HG03103 (cell line): ENCODE data around the gene STEAP1.
A peak's percentile ranks its signal among the peaks of the same experiment; 100 is the strongest.
"Not testable (repeated sequence)": the region's sequence is repeated elsewhere in the genome, so short reads cannot be mapped to it uniquely, and the experiment has no call there.

Experiments
- ATAC-seq: cut with Tn5 transposase; IDR thresholded peaks from one replicate; pipeline ENCODE4 v1.9.1; 2021; ENCODE audit warnings: low read depth; ENCODE audit not compliant: unreplicated experiment

Gene STEAP1

DNA sequence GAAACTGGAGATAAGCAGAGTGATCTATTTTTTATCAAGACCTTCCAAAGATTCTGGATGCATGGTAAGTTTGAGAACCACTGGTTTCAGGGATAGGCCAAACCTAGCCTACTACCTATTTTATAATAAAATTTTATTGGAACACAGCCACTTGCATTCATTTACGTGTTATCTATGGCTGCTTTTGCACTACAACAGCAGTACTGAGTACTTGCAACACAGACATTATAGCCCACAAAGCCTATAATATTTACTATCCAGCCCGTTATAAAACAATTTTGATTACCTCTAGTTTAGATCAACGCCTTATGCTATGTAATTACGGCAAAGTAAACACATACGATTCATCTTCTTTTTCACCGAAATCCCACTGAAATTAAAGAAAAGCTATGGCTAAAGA is 18.4 kb downstream of the STEAP1 start:
- no peak for ATAC-seq

DNA sequence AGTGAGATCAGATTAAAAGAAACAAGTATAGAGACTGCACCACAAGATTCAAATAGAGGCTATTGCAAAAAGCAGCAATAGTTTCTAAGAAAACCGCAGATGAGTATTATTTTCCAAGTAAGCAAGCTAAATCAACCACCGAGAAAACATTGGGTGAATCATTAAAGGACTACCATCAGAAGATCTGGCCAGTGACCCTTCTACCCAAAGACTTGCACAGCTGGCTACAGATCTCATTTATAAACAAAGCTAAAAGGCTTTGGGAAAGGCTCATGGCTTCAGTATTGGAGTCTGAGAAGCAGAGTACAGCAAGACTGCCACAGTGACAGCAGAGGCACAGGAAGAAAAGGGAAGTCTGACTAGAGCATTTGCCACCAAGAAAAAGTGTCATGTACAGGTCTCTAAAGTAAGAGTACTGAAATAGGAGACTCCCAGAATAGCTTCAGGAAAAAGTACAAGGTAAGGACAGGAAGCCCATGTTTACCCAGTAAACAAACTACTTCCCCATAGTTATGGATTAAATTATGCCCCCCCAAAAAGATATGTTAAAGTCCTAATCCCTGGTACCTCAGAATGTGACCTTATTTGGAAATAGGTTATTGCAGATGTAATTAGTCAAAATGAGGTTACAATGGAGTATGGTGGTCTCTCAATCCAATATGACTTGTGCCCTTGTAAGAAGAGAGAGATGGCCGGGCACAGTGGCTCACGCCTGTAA is 19.0 kb downstream of the STEAP1 start:
- peak; percentile 53 for ATAC-seq

DNA sequence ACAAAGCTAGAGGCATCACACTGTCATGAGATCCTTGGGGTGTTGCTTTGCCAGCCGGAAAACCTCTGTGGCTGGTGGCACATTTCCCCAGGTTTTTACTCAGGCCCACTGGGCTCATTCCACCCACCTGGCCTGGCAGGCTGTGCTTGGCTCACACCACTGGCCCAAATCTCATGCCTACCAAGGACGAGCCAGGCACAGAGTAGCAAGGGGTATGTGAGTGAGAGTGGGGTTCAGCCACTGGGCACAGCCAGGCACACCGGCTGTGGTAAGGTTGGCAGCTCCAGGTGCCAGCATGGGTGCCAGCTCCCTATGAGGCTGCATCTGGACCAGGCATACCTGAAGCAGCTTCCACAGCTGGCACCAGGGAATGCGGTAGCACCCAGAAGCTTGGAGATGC is 21.4 kb downstream of the STEAP1 start:
- ATAC-seq: no peak

DNA sequence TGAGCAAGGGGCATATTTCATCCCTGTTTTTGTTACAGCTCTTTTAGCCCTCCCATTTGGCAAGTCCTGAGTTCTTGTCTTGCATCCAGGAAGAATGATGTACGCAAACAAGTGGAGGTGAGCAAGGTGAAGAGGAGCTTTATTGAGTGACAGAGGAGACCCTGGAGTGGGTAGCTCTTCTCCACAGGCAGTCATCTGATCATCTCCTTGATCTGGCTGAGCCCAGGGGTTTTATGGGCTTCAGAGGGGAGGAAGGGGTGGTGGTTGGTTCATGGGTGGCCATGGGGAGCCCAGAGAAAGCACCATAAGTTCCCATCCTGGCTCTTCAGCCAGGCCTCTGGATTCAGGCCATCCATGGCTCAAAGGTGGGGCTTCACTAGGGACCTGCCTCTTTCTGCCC is 21.9 kb downstream of the STEAP1 start:
- no peak for ATAC-seq

DNA sequence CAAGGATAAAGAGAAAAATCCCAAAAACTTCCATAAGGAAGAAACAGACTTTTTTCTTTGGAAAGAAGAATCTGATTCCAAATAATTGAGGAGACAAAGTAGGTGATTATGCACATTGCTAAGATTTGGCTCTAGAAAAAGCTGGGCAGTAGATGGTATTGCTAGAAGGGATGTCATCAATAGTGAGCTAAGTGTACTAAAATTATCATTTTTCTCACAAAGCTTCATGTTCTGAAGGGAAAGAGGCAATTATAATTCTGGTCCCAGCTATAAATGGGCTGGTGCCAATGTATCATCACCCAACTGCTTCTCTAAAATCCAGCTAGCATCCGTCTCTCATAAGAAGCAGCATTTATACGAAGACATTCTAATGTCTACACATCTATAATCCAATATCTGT is 23.9 kb downstream of the STEAP1 start:
- ATAC-seq: no peak

DNA sequence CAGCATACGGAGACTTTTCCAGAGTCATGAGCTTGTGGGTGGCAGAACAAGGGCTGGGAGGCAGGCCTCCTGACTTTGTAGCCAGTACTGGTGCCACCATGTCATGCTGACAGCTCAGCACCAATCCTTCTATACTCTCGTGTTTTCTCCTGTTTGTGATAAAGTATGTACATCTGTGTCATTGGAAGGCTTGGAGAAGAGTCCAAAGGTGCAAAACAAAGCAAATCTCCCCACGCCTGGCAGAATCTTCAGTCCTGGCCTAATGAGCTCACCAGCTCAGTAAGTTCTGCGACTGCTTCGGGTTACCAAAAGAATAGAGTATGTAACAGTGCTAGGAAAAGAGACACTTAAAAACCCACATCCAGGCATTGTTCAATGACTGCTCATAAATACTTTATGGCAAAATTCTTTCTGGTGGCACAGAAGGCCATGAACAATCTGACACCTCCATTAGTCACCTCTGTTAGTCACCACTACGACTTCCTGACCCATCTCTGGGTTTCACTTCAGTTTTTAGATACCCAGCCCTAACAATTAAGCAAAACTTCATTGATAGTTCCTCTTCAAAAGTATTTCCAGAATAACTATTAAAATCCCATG is 24.5 kb downstream of the STEAP1 start:
- ATAC-seq: peak; percentile 99

DNA sequence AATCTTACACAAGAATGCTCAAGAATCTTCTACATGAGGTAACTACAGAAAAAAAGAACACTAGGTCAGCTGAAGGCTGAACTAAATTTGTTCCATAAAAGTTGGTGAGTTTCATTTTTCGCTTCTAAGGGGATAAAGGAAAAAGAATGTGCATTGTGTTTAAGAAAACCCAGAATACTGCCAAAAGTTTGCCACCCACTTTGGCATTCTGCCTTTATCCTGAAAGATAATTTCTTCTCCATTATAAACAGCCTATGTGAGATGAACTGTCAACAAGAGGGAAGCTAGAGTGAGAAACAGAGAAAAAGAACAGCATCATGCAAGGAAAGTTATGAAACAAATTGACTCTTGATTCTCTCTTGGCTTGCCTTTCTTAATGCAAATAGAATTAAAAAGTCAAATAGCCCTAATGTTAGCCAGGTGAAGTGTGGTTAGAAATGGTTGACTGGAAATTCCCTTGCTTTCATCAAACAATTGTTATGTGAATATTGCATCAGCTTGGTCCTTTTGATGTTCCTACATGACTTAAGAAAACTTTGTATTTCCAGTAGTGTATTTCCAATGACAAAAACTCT is 25.8 kb downstream of the STEAP1 start:
- ATAC-seq: no peak

DNA sequence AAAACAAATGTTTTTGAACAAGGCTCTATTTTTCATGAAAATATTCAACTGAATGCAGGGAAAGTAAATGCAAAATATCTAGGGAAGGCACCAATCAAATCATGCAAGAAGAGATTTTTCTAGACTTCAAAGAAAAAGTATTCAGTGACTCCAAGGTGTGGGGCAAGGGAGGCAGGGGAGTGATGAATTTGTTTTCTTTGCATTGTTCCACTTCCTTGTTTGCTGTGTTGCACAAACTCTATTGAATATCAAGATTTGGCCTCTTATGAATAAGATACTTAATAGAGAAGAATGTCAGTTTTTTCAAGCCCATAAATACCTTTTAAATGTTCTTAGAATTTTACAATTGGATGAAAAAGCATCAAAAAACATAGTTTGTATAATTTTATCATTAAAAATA is 26.4 kb downstream of the STEAP1 start:
- no peak for ATAC-seq

DNA sequence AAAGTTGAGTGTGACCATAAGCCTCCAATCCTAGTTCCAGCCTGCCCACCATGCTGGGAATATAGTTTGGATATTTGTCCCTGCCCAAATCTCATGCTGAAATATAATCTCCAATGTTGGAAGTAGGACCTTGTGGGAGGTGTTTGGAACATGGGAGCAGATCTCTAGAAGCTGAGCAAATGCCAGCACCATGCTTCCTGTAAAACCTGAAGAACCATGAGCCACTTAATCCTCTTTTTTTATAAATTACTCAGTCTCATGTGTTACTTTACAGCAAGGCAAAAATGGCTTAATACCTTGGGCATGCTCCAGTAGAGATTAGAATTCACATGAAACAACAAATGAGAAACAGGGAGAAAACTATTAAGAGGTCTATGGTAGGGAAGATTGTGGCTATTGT is 27.2 kb downstream of the STEAP1 start:
- no peak for ATAC-seq

DNA sequence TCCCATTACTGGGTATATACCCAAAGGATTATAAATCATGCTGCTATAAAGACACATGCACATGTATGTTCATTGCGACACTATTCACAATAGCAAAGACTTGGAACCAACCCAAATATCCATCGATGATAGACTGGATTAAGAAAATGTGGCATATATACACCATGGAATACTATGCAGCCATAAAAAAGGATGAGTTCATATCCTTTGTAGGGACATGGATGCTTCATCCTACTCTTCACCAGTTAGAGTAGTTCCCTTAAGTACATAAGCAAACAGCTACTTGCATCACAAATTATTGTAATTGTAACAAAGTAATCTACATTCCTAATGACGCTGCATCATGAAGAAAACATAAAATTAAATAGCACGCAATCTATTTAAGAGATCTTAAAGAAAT is 32.0 kb downstream of the STEAP1 start:
- ATAC-seq: not testable (repeated sequence)

DNA sequence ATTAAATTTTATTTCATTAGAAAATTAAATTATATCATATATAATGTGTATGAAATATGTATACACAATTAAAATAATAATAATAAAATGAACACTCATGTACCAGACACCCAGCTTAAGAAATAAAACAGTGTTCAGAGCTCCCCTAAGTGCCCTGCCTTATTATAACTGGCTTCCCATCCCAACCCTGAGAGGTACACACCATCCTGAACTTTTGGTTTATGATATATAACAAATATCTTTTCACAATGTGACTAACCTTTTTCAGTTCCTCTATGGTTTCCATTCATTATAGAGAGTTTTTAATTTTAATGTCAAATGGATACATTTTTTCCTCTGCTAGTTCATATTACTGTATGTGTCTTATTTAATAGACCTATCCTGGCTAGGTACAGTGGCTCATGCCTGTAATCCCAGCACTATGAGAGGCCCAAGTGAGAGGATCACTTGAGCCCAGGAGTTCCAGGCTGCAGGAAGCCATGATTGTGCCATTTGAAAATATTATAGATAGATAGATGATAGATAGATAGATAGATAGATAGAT is 33.3 kb downstream of the STEAP1 start:
- ATAC-seq: no peak

DNA sequence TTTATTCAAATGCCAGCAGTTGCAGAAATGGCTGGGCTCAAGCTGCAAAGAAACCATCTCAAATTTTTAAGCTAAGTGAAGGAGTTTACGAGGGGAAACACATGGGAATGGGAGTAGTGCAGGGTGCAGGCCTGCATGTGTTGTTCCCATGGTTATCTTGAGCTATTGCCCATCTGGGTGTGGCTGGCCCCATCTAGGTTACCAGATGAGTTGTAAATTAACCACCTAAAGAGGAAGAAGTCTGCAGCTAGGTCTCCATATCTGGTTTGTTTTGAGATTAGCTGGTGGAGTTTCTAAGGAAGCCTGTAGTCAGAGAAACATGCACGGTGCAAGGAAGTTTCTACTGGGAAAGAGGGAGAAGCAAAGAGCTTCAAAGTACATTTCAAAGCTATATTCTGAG is 34.0 kb downstream of the STEAP1 start:
- peak; percentile 84 for ATAC-seq

DNA sequence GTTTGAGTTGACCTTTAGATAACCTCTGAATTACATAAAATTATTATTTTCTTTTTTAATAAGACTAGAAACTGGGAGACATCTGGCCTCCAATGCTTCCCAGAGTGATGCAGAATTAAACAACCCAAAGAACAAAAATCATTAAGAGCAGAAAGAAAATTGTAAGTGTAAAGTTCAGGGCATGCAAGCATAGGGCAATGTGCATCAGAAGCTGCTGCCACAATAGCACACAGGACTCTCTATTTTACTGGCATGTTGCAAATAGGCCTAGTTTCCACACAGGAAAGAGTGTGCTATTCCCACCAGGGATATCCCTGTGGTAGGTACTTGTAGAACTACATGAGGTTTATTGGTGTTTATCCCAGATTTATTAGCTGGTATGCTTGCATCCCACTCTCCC is 36.7 kb downstream of the STEAP1 start:
- ATAC-seq: no peak

DNA sequence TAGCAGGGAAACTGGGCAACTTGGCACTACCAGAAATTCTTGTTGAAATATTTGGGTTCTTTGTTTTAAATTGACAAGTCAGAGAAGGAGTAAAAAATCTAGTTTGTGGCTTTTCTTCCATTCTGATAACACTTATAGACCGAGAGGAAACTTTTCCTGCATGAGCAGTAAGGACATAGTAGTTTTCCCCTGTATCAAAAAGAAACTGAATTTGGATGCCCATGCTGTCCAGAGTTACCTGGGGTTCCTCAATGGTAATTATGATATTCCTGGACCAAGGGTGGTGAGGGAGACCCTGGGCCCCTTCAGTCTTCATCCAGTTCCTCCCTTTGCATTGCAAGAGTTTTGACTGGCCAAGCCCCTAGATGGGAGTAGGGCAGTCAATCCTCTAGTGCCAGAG is 37.4 kb downstream of the STEAP1 start:
- ATAC-seq: no peak

DNA sequence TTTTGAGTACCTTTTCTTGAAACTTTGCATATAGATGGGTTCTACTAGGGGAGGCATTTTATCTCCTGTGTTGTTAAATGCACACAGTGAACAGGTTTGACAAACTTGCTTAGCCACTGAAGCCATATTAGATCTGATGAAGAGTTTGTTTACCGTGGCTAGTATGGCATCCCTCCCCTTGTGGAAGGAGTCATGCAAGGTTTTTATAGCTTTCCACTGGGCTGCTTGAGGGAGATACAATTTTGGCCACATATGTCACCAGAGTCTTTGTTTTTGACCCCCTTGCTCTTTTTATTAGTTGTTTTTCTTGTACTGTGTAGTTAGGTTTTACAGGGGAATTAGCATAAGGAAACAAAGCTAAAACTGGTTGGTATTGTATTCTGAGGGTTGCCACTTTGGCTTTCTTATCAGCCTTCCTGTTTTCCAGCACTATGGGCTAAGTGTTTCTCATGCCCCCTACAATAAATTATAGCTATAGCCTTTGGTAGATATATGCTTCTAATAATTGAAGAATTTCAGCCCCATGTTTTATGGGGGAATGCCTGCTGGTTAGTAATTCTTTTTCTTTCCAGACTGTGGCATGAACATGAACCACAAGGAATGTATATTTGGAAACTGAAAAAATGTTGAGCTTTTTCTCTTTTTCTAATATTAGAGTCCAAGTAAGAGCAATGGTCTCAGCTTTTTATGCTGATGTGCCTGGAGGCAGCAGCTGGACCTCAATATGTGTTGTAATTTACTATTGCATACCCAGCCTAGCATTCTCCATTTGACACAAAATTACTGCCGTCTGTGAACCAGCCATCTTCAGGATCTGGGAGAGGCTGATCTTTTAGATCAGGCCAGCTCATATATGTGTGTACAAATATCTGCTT is 38.8 kb downstream of the STEAP1 start:
- ATAC-seq: no peak

DNA sequence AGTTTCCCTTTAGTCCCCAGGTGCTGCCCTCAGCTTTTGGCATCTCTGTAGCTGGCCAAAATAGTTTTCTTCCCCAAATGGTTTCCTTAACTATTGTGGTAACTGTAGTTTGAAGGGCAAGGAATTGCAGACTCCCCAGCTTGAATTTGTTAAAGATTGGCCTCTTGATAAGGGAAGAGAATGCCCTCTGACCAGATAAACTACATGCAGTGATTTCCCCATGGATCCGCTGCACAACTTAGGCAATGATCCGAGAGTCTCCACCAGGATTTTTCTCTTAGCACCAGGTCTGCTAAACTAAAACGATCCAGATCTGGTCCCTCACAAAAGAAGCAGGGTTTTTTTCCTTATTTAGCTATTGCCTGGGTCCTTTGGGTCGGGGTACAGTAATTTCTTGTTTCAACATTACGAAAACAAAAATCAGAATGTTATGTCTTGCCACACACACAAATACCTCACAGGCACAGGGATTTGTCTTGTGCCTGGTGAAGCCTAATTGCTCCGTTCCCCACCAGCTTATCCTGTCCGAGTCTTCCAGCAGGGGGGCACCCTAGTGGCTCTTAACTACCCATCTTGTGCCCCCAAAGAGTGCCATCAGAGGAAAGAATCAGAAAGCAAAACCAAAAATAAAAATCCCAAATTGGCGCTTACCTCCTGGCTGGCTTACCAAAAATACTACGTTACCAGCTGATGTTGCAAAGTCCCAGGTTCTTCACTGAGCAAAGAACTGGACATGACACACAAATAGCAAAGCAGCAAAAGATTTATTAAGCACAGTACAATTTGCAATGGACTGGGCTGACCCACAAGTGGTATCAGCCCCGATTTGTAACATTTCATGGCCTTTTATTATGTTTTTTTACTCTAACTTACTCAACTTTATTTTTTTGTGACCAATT is 40.9 kb downstream of the STEAP1 start:
- ATAC-seq: no peak

DNA sequence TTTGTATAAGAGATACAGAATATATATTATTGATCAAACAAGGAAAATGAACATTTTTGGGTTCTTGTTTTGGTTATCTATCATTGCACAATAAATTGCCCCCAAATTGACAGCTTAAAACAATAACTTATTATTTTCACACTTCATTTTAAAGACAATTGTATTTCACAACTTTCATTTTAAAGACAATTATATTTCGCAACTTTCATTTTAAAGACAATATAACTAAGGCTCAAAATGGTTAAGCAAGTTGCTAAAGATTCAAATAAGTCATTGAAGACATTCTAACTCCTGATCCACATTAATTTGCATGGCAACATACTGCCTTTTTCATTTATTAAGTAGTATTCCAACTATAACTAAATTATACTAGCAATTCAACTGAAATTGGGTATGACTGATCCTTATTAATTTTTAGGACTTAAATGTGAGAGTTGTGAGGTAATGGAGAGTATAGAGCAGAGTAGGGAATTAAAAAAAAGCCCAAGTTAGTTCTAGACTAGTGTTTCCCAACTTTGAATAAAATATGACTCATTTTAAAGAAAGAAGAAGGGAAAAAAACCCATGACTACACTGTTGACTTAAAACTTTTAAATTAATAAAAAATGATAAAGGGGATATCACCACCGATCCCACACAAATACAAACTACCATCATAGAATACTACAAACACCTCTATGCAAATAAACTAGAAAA is 47.4 kb downstream of the STEAP1 start:
- ATAC-seq: no peak

DNA sequence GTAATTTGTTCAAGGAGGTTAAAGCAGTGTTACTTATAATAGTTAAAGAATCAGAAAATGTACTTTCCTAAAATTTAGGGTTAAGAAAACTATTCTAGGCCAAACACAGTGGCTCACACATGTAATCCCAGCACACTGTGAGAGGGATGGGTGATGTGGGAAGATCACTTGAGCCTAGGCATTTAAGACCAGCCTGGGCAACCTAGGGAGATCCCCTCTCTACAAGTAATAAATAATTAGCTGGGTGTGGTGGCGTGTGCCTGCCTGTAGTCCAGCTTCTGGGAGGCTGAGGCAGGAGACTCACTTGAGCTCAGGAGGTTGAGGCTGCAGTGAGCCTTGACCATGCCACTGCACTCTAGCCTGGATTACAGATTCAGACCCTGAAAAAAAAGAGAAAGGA is 53.7 kb downstream of the STEAP1 start:
- no peak for ATAC-seq

DNA sequence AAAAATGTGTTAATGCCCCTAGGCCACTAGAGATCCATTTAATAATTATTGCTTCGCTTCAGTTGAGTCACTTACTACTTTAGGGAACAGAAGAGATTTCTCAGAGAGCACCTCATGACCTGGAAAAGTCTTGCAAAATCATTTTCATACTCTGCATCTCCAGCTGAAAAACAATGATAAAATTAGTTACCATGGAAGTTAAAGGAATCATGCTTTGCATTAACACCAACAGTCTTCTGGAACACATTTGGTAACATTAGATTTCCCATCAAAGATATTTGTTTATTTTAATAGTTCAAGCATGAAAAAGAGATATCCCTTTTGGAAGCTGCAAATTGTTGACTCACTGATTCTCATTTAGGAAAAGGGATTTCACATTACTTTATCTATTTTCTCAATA is 55.5 kb downstream of the STEAP1 start:
- no peak for ATAC-seq
